ENCODE results near the gene SPRYD3.

Gene SPRYD3

DNA sequence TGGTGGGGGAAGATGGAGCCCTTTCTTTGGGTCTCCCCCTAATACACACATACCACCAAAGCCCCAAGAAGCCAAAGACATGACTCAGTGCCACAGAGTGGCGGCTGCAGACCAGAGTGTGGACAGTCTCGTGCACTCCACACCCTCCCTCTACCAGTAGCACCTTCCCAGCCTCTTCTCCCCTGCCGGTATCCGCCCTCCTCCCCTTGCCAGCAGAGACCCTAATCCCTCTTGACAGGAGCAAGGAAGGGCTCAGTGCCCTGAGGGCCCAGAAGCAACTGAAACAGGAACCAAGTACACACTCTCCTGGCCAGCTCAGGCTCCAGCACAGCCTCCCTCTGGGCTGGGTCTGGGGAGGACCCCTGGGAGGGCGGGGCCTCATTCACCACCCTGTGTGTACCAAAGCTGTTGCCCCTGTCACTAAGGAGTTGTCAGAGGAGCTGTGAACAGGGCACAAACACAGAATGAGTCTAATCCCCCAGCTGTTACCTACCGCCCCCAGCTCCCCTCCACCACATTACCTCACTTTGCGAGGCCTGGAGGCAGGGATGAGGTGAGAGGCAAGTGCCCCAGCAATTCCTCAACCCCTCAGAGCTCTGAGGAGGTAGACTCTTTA is 8.2 kb downstream of the SPRYD3 start:
- TF ChIP-seq POLR2AphosphoS5 (IDR thresholded peaks at IDR 0.05; ENCODE audit: low read depth, low read length): no peak
- no peak for TF ChIP-seq FOXP2 (optimal IDR thresholded peaks at IDR 0.05; ENCODE audit: borderline replicate concordance, extremely low read depth, extremely low read length, insufficient read depth)
- TF ChIP-seq TAF1 (IDR thresholded peaks at IDR 0.05; ENCODE audit: borderline replicate concordance, insufficient read depth, low read length): no peak
- TF ChIP-seq, protein P1, sequence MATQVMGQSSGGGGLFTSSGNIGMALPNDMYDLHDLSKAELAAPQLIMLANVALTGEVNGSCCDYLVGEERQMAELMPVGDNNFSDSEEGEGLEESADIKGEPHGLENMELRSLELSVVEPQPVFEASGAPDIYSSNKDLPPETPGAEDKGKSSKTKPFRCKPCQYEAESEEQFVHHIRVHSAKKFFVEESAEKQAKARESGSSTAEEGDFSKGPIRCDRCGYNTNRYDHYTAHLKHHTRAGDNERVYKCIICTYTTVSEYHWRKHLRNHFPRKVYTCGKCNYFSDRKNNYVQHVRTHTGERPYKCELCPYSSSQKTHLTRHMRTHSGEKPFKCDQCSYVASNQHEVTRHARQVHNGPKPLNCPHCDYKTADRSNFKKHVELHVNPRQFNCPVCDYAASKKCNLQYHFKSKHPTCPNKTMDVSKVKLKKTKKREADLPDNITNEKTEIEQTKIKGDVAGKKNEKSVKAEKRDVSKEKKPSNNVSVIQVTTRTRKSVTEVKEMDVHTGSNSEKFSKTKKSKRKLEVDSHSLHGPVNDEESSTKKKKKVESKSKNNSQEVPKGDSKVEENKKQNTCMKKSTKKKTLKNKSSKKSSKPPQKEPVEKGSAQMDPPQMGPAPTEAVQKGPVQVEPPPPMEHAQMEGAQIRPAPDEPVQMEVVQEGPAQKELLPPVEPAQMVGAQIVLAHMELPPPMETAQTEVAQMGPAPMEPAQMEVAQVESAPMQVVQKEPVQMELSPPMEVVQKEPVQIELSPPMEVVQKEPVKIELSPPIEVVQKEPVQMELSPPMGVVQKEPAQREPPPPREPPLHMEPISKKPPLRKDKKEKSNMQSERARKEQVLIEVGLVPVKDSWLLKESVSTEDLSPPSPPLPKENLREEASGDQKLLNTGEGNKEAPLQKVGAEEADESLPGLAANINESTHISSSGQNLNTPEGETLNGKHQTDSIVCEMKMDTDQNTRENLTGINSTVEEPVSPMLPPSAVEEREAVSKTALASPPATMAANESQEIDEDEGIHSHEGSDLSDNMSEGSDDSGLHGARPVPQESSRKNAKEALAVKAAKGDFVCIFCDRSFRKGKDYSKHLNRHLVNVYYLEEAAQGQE (IDR thresholded peaks at IDR 0.05; ENCODE audit: insufficient read depth in 1 of 2, low read depth in 2 of 2, low read length in 2 of 2): no peak
- no peak for TF ChIP-seq SIN3A (IDR thresholded peaks at IDR 0.05; ENCODE audit: borderline replicate concordance, insufficient read depth, low read length)

DNA sequence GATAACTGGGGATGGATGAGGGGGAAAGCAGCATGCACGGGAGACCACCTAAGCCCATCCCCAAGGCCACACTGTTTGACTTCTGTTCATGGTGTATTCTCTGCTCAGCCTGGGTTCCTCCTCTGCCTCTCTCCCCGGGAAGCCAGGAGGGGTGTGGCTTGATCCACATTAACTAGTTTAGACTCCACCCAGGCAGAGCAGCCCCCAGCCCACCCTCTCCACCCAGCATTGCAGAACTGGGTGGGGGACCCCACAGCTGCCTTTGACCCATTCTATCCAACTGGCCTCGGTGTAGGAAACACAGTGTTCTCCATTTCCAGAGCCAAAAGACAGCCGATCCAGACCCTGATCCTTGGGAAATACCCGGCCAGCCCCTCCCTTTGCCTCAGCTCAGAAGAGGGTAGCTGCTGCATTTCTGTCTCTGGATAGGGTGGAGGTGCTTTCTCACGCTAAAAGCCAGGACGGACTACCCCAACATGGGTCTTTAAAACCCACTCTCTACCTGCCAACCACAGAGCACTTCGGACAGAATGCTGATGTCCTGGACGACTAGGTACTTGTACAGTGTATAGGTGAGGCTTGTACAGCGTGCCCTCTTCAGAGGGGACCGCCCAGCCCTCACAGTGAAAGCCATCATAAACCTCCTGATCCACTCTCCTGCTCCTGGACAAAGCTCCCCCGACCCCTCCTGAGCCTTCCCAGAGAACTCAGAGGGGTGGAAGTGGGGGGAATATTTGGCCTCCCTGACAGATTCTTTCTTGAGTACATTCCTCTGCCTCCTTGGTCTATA is 9.4 kb downstream of the SPRYD3 start:
- TF ChIP-seq TAF1 (IDR thresholded peaks at IDR 0.05; ENCODE audit: borderline replicate concordance, insufficient read depth, low read length) (no peak), FOXP2 (optimal IDR thresholded peaks at IDR 0.05; ENCODE audit: borderline replicate concordance, extremely low read depth, extremely low read length, insufficient read depth) (no peak), POLR2AphosphoS5 (IDR thresholded peaks at IDR 0.05; ENCODE audit: low read depth, low read length) (no peak), SIN3A (IDR thresholded peaks at IDR 0.05; ENCODE audit: borderline replicate concordance, insufficient read depth, low read length) (no peak)
- TF ChIP-seq, protein P1 (IDR thresholded peaks at IDR 0.05; ENCODE audit: insufficient read depth in 1 of 2, low read depth in 2 of 2, low read length in 2 of 2): no peak

DNA sequence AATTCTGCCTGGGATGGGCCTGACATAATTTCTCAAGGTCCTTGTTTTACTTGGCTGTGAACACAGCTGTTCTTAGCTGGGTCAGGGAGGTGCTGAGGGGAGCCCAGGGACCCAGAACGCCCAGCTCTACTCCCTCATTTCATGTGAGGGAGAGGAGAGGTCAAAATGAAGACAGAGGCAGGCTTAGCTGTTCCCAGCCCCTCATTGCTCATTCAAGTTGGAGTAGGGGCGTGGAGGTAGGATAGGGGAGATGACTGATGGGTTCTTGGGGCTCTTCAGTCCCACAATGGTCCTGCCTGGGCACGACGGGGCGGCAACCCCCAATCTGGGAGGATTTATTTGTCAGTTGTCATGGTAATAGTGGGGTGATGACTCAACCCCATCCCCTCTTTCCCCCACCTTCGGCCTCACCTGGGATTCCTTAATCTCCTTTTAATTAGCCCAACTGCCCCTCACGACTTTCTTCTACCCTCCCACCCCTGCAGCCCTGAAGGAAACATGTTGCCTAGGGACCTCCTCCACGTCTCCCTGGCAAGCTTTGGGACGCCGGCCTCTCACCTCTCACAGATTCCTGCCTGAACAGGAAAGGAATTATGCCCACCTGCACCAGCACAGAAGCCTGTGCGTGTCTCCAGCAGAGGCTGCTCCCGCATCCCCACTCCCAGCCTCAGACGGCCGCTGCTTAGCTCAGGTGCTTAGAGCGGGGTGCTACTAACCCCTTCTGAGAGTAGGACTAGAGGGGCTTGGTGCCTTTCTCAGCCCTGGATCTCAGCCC is 10.2 kb downstream of the SPRYD3 start:
- TF ChIP-seq TAF1 (IDR thresholded peaks at IDR 0.05; ENCODE audit: borderline replicate concordance, insufficient read depth, low read length) (no peak), SIN3A (IDR thresholded peaks at IDR 0.05; ENCODE audit: borderline replicate concordance, insufficient read depth, low read length) (no peak)

DNA sequence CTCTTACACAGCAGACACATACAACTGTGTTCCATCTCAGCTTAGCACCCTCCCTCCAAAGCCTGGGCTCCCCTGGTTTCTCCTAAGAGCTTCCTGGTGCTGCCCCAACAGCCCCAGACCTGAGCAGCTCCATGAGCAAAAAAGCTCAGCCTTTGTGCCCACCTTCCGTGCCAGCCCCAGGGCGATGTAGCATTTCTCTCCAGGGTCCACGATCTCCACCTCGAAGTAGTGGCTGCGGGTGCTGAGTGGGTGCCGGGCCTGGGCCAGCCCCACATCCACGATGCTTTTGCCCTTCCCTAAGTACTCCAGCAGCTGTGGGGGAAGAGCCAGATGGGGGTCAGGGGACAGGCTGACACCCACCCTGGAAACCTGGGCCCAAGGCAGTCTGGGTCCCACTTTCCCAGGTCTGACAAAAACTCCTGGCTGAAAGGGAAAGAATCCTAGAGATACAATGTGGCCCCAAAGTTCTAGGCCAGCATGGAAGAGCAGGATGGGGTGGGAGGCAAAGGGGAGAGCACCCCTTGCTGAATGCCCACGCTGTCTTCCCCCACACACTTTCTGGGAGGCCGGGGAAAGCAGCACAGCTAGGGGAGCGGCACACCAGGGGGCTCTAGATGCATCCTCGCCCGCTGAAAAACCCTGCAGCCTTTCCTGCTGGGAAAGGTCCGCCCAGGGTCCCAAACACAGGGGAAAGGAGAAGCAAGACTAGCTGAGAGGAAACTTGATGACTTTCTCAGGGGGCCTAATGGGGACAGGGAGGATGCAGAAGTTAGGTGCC is 11.0 kb downstream of the SPRYD3 start:
- TF ChIP-seq FOXP2 (optimal IDR thresholded peaks at IDR 0.05; ENCODE audit: borderline replicate concordance, extremely low read depth, extremely low read length, insufficient read depth): no peak
- TF ChIP-seq SIN3A (IDR thresholded peaks at IDR 0.05; ENCODE audit: borderline replicate concordance, insufficient read depth, low read length): no peak
- no peak for TF ChIP-seq TAF1 (IDR thresholded peaks at IDR 0.05; ENCODE audit: borderline replicate concordance, insufficient read depth, low read length)
- no peak for TF ChIP-seq POLR2AphosphoS5 (IDR thresholded peaks at IDR 0.05; ENCODE audit: low read depth, low read length)
- TF ChIP-seq, protein P1 (IDR thresholded peaks at IDR 0.05; ENCODE audit: insufficient read depth in 1 of 2, low read depth in 2 of 2, low read length in 2 of 2): no peak
